ENCODE data around the gene LY6G5B. TPM values are rescaled to one million over a fixed set of nuclear protein-coding genes. Genes with fewer than 3 reads are reported as not detected.

The LY6G5B gene
- total RNA-seq, 4 donors from 2014 or later: 11.4 to 63.7 (median 13.9) TPM

DNA sequence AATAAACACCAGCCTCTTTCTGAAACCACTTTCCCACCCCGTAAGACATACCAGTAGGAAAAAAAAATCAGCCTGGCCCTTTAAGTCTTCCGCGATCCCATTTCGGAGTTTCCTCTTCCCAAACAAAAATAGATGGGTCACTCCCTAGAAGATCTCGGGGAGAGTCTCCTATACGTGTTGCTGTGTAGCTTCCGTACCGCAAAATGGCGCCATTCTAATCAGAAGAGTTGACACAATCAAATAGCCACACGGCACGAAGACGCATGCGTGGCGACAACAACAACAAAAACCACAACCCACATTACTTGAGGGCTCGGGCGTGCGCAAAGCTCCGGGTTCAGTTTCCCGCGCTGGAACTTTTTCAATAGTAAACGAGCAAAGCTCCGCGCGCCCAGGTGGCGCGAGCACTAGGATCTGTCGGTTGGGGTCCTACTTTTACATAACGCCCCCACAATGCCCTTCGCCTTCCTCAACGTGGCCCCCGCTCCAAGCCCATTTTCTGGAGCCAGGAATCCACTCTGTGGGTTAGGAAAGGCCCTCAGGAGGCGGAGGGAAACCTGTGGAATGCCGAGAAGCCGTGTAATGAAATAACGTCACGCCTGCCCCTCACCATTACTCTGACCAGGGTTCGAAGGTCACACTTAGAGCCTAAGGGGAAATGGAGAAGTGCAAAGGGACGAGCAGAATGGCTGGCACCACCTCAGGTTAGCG lies 4.8 kb upstream of the LY6G5B start, which contains the start of gene GPANK1:
Gene GPANK1 (minus strand): TSS at position 208 of the 711 bp plus-strand sequence. CDS start 519 bp downstream, outside the sequence.
- peak within 1 kb of the TSS; percentile 84 for H3K4me3 ChIP-seq
- whole genome bisulfite sequencing: 0% methylated on average over 28 of the region's 39 CpGs
- H3K27ac ChIP-seq: peak within 1 kb of the TSS; percentile 98
- DNase-seq (ENCODE audit: low spot score in 2 of 2): peak; percentile 94 to 95
- H3K27me3 ChIP-seq: no peaks in the 10 kb centered on the region
- no peaks in the 10 kb centered on the region for H3K9me3 ChIP-seq
- no peak for TF ChIP-seq CTCF (IDR thresholded peaks at IDR 0.05)
- TF ChIP-seq POLR2AphosphoS5 (IDR thresholded peaks at IDR 0.05): peak in 2 of 3 donors; percentile 23 to 42
- H3K36me3 ChIP-seq: peaks cover 34% of the 10 kb centered on the region
- H3K4me1 ChIP-seq: peaks cover 59% of the 10 kb centered on the region

GRCh38 chr6:31665501-31666336 lies 4.1 kb upstream of the LY6G5B start, which contains the start of gene CSNK2B:
Gene CSNK2B (plus strand): TSS chr6:31666080. CDS start chr6:31666832, 752 bp downstream.
- TF ChIP-seq EP300 (IDR thresholded peaks at IDR 0.05) (no peak), POLR2AphosphoS5 (IDR thresholded peaks at IDR 0.05) (peak in 2 of 3 donors; percentile 71 to 76), CTCF (IDR thresholded peaks at IDR 0.05) (no peak), POLR2A (IDR thresholded peaks at IDR 0.05) (peak; percentile 53 to 76)
- Histone ChIP-seq H3K27me3 (no peaks in the 10 kb centered on the region), H3K4me1 (peaks cover 59% of the 10 kb centered on the region), H3K27ac (peak within 1 kb of the TSS; percentile 98), H3K4me3 (peak within 1 kb of the TSS; percentile 84), H3K36me3 (peaks cover 42% of the 10 kb centered on the region), H3K9me3 (no peaks in the 10 kb centered on the region)
- DNase-seq (ENCODE audit: low spot score in 2 of 2): peak; percentile 100
- WGBS: 2% methylated on average over 55 of the region's 63 CpGs

DNA sequence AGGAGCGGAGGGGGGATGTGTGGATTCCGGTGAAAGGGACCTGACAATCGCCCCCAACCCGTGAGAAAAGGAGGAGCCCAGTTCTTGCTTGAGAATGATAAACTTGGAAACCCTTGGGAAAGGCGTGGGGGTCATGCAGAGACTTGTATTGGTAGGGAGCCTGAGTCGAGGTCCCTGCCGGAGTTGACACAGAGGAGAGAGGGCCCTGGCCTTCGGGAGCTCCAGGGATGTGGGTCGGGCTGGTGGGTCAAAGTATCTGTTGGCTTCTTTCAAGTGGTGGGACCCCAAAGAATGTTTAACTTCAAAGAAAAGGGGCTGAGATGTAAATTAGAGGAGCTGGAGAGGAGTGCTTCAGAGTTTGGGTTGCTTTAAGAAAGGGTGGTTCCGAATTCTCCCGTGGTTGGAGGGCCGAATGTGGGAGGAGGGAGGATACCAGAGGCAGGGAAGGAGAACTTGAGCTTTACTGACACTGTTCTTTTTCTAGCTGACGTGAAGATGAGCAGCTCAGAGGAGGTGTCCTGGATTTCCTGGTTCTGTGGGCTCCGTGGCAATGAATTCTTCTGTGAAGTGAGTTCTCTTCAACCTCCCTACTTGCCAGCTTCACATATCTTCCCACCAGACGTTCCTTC lies 3.3 kb upstream of the LY6G5B start:
- H3K4me1 ChIP-seq: peaks cover 51% of the 10 kb centered on the region
- TF ChIP-seq CTCF (IDR thresholded peaks at IDR 0.05): no peak
- TF ChIP-seq POLR2AphosphoS5 (IDR thresholded peaks at IDR 0.05): no peak
- TF ChIP-seq POLR2A (IDR thresholded peaks at IDR 0.05): no peak
- TF ChIP-seq EP300 (IDR thresholded peaks at IDR 0.05): no peak
- H3K36me3 ChIP-seq: peaks cover 50% of the 10 kb centered on the region
- H3K27ac ChIP-seq: peak overlapping the region; percentile 98
- WGBS: 2% methylated on average over 15 of the region's 15 CpGs
- DNase-seq (ENCODE audit: low spot score in 2 of 2): no peak
- no peaks in the 10 kb centered on the region for H3K27me3 ChIP-seq
- H3K9me3 ChIP-seq: no peaks in the 10 kb centered on the region
- peak overlapping the region; percentile 84 for H3K4me3 ChIP-seq

DNA sequence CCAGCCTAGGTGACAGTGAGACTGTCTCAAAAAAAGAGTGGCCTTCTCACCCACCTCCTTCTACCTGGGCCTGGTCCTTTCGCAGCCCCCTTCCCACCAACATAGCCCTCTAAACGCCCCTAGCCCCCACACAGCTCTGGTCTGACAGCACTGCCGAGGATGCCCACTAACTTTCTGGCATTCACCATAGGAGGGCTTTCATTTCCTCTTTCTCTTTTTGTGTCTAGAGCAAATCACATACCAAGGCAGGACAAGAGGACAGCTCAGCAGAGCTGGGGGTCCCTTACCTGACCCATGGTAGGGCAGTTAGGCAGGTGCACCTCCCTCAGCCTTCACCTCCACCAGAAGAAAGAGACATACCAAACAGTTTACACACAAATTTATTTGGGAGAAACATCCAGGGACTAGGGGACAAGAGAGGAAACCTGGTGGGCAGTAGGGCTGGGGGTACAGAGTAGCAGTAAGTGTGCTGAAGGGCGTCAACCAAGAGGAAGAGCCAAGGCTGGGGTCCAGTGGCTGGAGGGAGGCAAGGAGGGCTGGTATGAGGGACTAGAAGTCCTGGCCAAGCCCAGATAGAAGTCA lies 6.6 kb downstream of the LY6G5B start:
- Histone ChIP-seq H3K27me3 (no peaks in the 10 kb centered on the region), H3K27ac (no peak overlapping the region), H3K36me3 (peaks cover 24% of the 10 kb centered on the region), H3K4me1 (peaks cover 11% of the 10 kb centered on the region), H3K9me3 (no peaks in the 10 kb centered on the region), H3K4me3 (no peak overlapping the region)
- no peak for DNase-seq (ENCODE audit: low spot score in 2 of 2)
- WGBS: 82% methylated on average over 4 of the region's 4 CpGs
- TF ChIP-seq CTCF (IDR thresholded peaks at IDR 0.05): no peak

All from suprapubic skin (tissue), 4 donors.